ENCODE results near the gene ABCC3.

DNA sequence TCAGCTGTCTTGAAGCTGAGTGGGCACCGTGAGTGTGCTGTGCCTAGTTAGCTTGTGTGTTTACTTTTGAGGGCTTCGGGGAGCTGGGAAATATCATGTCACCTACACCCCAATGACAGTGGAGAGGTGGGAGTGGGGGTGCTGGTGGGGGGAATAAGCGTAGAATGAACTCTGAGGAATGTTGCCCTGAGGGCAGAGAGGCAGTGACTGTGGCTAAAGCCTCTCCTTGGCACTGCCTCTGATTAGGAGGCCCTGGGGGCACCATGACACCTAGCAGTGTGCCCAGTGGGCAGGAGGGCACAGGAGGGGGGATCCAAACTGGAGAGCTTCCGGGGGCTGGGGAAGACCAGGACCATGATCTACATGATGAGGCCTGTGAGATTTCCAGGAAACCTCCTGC, 49.3 kb upstream of the ABCC3 start:
- TF ChIP-seq, protein P1, sequence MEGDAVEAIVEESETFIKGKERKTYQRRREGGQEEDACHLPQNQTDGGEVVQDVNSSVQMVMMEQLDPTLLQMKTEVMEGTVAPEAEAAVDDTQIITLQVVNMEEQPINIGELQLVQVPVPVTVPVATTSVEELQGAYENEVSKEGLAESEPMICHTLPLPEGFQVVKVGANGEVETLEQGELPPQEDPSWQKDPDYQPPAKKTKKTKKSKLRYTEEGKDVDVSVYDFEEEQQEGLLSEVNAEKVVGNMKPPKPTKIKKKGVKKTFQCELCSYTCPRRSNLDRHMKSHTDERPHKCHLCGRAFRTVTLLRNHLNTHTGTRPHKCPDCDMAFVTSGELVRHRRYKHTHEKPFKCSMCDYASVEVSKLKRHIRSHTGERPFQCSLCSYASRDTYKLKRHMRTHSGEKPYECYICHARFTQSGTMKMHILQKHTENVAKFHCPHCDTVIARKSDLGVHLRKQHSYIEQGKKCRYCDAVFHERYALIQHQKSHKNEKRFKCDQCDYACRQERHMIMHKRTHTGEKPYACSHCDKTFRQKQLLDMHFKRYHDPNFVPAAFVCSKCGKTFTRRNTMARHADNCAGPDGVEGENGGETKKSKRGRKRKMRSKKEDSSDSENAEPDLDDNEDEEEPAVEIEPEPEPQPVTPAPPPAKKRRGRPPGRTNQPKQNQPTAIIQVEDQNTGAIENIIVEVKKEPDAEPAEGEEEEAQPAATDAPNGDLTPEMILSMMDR (IDR thresholded peaks at IDR 0.05; ENCODE audit: extremely low read depth in 1 of 2, insufficient read depth in 1 of 2, low read depth in 1 of 2, low read length in 2 of 2): no peak
- no peak for TF ChIP-seq MYC (IDR thresholded peaks at IDR 0.05; ENCODE audit: low read depth, low read length)
- TF ChIP-seq POLR2AphosphoS5 (IDR thresholded peaks at IDR 0.05; ENCODE audit: insufficient read depth, low read depth, low read length): no peak
- no peak for TF ChIP-seq EZH2 (IDR thresholded peaks at IDR 0.05; ENCODE audit: borderline replicate concordance, low read depth, low read length, severe bottlenecking)
- no peak for TF ChIP-seq POLR2A (IDR thresholded peaks at IDR 0.05; ENCODE audit: low read depth, low read length)

All from endothelial cell of umbilical vein (primary cell).